Vagina (tissue), 2 donors: ENCODE results near the gene CCDC141.
"Not testable (repeated sequence)": the region's sequence is repeated elsewhere in the genome, so short reads cannot be mapped to it uniquely, and the experiment has no call there.

Source experiments
- POLR2A ChIP-seq, 2 donors: fragments of 450-650 bp; IDR thresholded peaks; one replicate each; pipeline ENCODE4 v1.6.1; 2017; ENCODE audit warnings: antibody characterized with exemption in 2 of 2, mild to moderate bottlenecking in 2 of 2, moderate library complexity in 2 of 2
- POLR2AphosphoS5 ChIP-seq, 2 donors: sonication (generic); formaldehyde crosslinking; IDR thresholded peaks; one replicate each; pipeline ENCODE4 v1.9.0; 2017; ENCODE audit warnings: antibody characterized with exemption in 2 of 2, mild to moderate bottlenecking in 2 of 2, low read depth in 1 of 2; ENCODE audit not compliant: insufficient read depth in 1 of 2
- TF ChIP-seq, protein P1 (sequence below), 3 experiments: fragments of 450-650 bp in 2 of 3; fragments of 200-600 bp in 1 of 3; sonication (generic) in 1 of 3; IDR thresholded peaks; one replicate each; pipeline ENCODE4 v1.5.1; 2017 to 2019; ENCODE audit warnings: antibody characterized with exemption in 3 of 3, mild to moderate bottlenecking in 2 of 3, moderate library complexity in 2 of 3

- TF ChIP-seq POLR2A (IDR thresholded peaks at IDR 0.05); POLR2AphosphoS5 (IDR thresholded peaks at IDR 0.05; ENCODE audit: insufficient read depth in 1 of 2, low read depth in 1 of 2): not testable (repeated sequence)
- TF ChIP-seq, protein P1, sequence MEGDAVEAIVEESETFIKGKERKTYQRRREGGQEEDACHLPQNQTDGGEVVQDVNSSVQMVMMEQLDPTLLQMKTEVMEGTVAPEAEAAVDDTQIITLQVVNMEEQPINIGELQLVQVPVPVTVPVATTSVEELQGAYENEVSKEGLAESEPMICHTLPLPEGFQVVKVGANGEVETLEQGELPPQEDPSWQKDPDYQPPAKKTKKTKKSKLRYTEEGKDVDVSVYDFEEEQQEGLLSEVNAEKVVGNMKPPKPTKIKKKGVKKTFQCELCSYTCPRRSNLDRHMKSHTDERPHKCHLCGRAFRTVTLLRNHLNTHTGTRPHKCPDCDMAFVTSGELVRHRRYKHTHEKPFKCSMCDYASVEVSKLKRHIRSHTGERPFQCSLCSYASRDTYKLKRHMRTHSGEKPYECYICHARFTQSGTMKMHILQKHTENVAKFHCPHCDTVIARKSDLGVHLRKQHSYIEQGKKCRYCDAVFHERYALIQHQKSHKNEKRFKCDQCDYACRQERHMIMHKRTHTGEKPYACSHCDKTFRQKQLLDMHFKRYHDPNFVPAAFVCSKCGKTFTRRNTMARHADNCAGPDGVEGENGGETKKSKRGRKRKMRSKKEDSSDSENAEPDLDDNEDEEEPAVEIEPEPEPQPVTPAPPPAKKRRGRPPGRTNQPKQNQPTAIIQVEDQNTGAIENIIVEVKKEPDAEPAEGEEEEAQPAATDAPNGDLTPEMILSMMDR (IDR thresholded peaks at IDR 0.05): not testable (repeated sequence)
These were observed 3.6 kb upstream of the CCDC141 start for GRCh38 chr2:179053568-179053967.
